Measurements from ENCODE around the gene MYCN. TPM values are rescaled to one million over a fixed set of nuclear protein-coding genes. Genes with fewer than 3 reads are reported as not detected.
A peak's percentile ranks its signal among the peaks of the same experiment; 100 is the strongest.

Gene MYCN
- total and polyA plus RNA-seq, 4 donors = 0.16 to 1.3 TPM; not detected in 2

DNA sequence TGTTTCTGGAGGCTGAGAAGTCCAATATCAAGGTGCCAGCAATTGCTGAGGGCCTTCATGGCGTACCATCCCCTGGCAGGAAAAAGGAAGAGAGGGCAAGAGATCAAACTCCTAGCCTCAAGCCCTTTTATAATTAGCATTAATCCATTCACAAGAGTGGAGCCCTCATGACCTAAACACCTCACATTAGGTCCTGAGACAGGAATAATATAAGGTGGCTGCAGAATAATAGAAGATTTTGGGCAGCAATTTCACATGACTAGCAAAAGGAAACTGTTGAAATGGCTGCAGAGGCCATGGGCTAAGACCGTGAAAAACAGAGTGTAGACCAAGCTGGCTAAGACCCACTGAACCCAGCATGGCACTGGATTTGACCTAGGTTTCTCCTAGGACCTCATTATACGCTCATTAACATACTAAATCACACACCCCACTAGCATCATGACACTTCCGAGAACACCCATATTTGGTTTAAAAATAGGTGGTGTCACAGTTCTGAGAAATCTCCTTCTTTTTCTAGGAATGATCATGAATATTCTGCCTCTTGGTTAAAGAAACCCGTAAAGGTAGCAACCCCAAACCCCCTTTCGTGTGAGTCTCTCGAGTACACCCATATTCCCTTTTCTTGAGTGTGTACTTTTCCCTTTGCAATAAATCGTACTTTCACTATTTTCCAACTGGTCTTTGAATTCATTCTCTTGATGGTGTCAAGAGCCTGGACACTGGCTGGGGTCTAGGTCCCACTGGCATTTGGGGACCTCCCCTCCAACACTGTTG lies 3.1 kb upstream of the MYCN start:
- H3K27me3 ChIP-seq (ENCODE audit: control insufficient read depth in 4 of 4, insufficient read depth in 4 of 4, low read length in 3 of 4) = peaks cover 0 to 3% (median 2%) of the 10 kb centered on the region in 4 donors
- WGBS = 93% methylated on average over 8 of the region's 8 CpGs
- DNase-seq (ENCODE audit: low spot score) = no peak

GRCh38 chr2:15937882-15938802 lies 2.2 kb upstream of the MYCN start:
- H3K4me3 ChIP-seq (ENCODE audit: low read depth in 1 of 3, low read length in 3 of 3) = no peak overlapping the region
- no peak for DNase-seq (ENCODE audit: low spot score)

More for the DNA sequence above, 3.1 kb upstream of the MYCN start:
- Histone ChIP-seq H3K9ac (ENCODE audit: low read depth in 1 of 2, low read length in 2 of 2) (no peak overlapping the region), H3K4me3 (ENCODE audit: low read depth in 1 of 3, low read length in 3 of 3) (no peak overlapping the region), H3K9me3 (ENCODE audit: control insufficient read depth in 4 of 4, low read length in 3 of 4) (no peaks in the 10 kb centered on the region), H3K4me1 (ENCODE audit: control insufficient read depth in 4 of 4, insufficient read depth in 4 of 4, low read length in 3 of 4) (peaks cover 16 to 39% (median 29%) of the 10 kb centered on the region in 4 donors), H3K36me3 (ENCODE audit: control insufficient read depth in 4 of 4, insufficient read depth in 3 of 4, low read depth in 1 of 4, low read length in 3 of 4) (peaks cover 0 to 2% (median 0%) of the 10 kb centered on the region in 4 donors), H3K27ac (ENCODE audit: low read depth in 1 of 2, low read length in 2 of 2) (no peak overlapping the region)
- TF ChIP-seq HNF4G (IDR thresholded peaks at IDR 0.05) (no peak), SP1 (IDR thresholded peaks at IDR 0.05) (no peak), RAD21 (IDR thresholded peaks at IDR 0.05) (no peak), RXRA (IDR thresholded peaks at IDR 0.05) (no peak), CTCF (IDR thresholded peaks at IDR 0.05; ENCODE audit: low read depth, low read length, missing input control) (no peak), YY1 (IDR thresholded peaks at IDR 0.05) (no peak), TAF1 (conservative IDR thresholded peaks at IDR 0.05) (no peak), NR2F2 (IDR thresholded peaks at IDR 0.05) (no peak), HNF4A (conservative IDR thresholded peaks at IDR 0.05) (no peak), GABPA (IDR thresholded peaks at IDR 0.05 in 1 of 2, conservative IDR thresholded peaks at IDR 0.05 in 1 of 2) (no peak)
- TF ChIP-seq, protein P1, sequence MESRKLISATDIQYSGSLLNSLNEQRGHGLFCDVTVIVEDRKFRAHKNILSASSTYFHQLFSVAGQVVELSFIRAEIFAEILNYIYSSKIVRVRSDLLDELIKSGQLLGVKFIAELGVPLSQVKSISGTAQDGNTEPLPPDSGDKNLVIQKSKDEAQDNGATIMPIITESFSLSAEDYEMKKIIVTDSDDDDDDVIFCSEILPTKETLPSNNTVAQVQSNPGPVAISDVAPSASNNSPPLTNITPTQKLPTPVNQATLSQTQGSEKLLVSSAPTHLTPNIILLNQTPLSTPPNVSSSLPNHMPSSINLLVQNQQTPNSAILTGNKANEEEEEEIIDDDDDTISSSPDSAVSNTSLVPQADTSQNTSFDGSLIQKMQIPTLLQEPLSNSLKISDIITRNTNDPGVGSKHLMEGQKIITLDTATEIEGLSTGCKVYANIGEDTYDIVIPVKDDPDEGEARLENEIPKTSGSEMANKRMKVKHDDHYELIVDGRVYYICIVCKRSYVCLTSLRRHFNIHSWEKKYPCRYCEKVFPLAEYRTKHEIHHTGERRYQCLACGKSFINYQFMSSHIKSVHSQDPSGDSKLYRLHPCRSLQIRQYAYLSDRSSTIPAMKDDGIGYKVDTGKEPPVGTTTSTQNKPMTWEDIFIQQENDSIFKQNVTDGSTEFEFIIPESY (IDR thresholded peaks at IDR 0.05) = no peak

More at GRCh38 chr2:15937882-15938802, 2.2 kb upstream of the MYCN start:
- peak; percentile 20 to 42 for TF ChIP-seq RXRA (IDR thresholded peaks at IDR 0.05)
- TF ChIP-seq JUND (IDR thresholded peaks at IDR 0.05) = no peak
- no peak for TF ChIP-seq RAD21 (IDR thresholded peaks at IDR 0.05)
- no peak for TF ChIP-seq TAF1 (conservative IDR thresholded peaks at IDR 0.05)
- TF ChIP-seq, protein P2, sequence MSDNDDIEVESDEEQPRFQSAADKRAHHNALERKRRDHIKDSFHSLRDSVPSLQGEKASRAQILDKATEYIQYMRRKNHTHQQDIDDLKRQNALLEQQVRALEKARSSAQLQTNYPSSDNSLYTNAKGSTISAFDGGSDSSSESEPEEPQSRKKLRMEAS (IDR thresholded peaks at IDR 0.05) = no peak
- TF ChIP-seq CTCF (IDR thresholded peaks at IDR 0.05; ENCODE audit: low read depth, low read length, missing input control) = no peak
- TF ChIP-seq HNF4A (conservative IDR thresholded peaks at IDR 0.05) = peak; percentile 50 to 67
- no peak for TF ChIP-seq HNF4G (IDR thresholded peaks at IDR 0.05)
- 68% methylated on average over 7 of the region's 7 CpGs for WGBS
- no peak overlapping the region for H3K27ac ChIP-seq (ENCODE audit: low read depth in 1 of 2, low read length in 2 of 2)
- H3K4me1 ChIP-seq (ENCODE audit: control insufficient read depth in 4 of 4, insufficient read depth in 4 of 4, low read length in 3 of 4) = peaks cover 19 to 48% (median 34%) of the 10 kb centered on the region in 4 donors
- peaks cover 0 to 2% (median 0%) of the 10 kb centered on the region in 4 donors for H3K36me3 ChIP-seq (ENCODE audit: control insufficient read depth in 4 of 4, insufficient read depth in 3 of 4, low read depth in 1 of 4, low read length in 3 of 4)
- H3K27me3 ChIP-seq (ENCODE audit: control insufficient read depth in 4 of 4, insufficient read depth in 4 of 4, low read length in 3 of 4) = peaks cover 0 to 3% (median 2%) of the 10 kb centered on the region in 4 donors
- no peak overlapping the region for H3K9ac ChIP-seq (ENCODE audit: low read depth in 1 of 2, low read length in 2 of 2)
- no peaks in the 10 kb centered on the region for H3K9me3 ChIP-seq (ENCODE audit: control insufficient read depth in 4 of 4, low read length in 3 of 4)
